ENCODE results near the gene TMEM217.
"Not testable (repeated sequence)": the region's sequence is repeated elsewhere in the genome, so short reads cannot be mapped to it uniquely, and the experiment has no call there.

Gene TMEM217

DNA sequence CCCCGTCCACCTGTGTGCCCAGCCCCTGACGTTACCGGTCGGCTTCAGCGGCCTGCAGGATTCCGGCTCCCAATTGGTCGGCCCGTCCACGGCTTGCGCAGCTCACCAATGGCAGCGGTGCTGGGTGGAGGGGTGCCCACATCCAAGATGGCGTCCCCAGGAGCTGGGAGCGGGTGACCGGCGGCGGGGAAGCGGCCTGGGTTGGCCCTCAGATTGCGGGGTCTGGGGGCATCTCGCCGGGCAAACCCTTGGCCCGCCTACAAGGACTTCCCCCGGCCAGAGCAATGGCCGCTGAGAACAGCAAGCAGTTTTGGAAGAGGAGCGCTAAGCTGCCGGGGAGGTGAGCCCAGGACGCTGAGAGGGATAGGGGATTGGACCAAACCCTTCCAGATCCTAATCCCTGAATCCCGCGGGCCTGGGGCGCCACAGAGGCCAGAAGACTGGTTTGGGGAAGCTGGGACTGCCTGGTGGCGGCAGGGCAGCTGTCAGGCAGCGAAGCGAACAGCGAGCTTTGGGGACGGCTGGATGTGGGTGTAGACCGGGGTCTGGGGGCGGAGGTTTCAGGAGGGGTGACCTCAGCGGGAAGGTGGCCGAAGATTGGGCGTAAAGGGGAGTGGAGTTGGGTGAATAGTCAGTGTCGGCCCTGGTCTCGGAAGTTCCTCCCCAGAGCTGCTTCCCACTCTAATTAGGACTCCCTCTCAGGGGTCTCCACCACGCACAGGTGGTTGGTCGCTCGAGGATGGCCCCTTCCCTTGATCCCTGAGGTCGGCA lies at the start of gene TMEM217, which contains the start of gene TBC1D22B:
Gene TMEM217, minus strand, starts transcription at position 511 of the 771 bp plus-strand sequence. CDS start 39,114 bp downstream, outside the sequence.
Gene TBC1D22B, plus strand, starts transcription at position 139 of the 771 bp plus-strand sequence. Its CDS starts 146 bp downstream, at position 285.
- DNase-seq, result peak; percentile 96

DNA sequence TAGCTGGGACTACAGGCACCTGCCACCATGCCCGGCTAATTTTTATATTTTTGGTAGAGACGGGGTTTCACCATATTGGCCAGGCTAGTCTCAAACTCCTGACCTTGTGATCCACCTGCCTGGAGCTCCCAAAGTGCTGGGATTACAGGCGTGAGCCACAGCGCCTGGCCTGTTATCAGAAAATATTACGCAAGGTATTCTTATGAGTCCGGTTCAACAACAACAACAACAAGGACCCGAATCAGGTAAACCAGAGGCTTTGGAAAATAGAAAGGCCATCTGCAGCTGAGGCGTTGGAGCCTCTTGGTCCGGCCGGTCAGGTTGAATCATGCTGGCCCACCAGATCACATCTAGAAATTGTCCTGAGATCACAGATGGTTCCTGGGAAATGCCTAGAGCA lies 49.5 kb upstream of the TMEM217 start:
- DNase-seq, result not testable (repeated sequence)

DNA sequence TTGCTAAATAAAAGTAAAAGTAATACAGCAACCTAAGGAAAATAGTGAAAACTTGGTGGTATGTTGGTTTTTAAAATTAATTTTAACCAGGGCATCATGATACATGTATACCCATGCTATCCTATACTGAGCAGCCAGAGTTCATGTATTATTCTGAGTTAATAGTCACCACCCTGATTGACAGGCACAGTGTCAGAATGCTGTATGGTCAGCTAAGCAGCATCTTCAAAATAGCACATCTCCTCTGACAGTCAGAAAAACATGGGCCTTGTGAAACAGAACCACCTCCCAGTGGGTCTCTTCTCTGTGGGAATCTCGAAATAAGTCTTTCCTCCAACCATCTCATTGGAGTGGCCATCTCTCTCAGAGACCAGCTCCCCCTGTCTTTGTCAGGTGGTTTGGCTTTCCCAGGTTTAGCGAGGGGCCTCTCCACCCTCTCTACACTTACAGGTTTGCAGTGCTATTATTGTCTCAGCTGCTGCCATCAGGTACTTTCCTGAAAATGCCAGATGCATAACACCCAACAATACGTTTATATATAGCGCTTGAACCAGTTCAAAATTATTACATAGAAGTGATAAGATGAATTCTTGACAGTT lies 48.8 kb upstream of the TMEM217 start:
- no peak for DNase-seq

DNA sequence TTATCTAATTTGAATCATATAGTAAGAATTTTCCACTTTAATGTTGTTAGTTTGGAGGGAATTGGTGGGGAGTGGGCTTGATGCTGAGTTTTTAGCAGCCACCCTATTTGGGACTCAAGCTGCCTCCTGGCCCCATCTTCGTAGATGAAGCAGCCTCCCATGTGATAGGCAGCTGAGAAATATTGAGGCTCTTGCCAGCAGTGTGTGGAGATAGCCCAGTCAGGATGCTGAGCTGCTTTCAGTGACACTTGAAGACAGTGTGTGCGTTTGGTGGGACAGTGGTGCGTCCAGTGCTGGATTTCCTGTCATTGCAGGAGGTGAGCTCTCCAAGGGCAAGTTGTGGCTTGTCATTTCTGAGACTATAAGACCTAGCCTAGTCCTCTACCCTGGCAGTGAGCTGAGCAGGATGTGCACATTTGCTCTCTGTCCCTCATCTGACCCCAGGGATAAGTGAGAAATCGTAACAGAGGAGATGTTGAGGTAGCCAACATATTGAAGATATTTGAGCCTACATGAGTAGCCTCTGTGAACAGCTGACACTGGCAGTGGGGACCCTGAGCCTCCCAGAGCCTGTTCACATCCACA lies 48.0 kb upstream of the TMEM217 start:
- DNase-seq, result no peak

DNA sequence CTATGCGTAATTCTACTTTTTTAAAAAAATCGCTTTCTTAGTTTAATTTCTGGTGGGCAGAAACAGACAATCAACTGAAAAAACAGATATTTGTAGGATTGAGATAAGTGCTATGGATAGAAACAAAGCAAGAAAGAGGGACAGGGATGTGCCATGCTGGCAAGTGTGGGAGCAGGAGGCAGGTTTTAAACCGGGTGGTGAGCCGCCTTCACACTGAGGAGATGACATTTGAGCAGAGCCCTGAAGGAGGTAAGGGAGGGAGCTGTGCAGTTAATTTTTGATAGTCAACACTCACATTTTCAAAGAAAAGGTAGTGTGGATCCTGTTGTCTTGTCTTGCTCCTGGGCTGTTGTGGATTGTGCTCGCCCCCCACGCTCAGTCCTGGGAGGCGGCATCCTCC lies 46.8 kb upstream of the TMEM217 start:
- DNase-seq, result no peak

DNA sequence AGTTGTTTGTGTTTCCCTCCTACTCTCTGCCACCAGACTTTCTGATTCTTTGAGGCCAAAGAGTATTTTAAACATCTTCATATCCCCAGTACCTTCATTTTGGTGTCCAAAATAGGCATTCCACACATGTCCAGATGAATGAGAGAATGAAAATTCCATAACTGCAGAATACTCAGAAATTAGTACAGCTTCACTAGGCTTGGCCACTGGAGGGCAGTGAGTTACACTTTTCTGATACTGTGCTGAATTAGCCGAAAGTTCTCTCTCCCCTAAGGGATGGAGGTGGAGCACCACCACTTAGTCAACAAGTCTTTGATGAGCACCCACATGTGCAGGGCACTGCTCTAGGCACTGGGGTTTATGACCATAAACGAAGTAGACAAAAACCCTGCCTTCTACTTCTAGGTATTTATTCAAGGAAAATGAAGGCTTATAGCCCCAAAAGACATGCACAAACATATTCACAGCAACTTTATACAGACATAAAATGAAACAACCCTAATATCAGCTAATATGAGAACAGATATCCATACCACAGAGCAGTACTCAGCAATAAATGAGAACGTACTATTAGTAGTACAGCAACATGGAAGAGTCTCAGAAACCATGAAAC lies 46.1 kb upstream of the TMEM217 start:
- DNase-seq, result no peak

DNA sequence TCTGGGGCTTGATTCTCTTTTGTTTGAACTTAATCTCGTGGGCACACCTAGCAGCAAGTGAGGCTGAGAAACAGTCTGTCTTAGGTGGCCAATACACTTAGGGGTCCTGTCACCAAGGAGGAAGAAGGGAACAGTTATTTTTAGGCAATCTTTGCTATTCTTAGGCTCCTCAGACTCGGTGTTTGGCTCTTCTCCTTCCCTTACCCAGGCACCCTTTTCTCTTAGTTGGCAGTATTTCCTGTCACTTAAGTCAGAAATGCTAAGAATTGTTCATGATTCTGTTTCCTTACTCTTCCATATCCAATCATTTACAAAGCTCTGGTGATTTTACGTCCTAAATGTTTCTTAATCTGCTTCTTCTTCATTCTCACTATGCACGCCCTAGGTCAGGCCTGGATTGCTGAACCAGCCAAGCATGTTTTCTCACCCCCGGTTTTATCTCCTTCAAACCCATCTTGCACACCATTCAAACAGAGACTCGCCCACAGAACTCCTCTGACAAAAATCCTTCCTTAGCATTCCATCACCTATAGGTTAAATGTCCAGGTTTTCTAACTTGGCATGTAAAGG lies 45.2 kb upstream of the TMEM217 start:
- no peak for DNase-seq

DNA sequence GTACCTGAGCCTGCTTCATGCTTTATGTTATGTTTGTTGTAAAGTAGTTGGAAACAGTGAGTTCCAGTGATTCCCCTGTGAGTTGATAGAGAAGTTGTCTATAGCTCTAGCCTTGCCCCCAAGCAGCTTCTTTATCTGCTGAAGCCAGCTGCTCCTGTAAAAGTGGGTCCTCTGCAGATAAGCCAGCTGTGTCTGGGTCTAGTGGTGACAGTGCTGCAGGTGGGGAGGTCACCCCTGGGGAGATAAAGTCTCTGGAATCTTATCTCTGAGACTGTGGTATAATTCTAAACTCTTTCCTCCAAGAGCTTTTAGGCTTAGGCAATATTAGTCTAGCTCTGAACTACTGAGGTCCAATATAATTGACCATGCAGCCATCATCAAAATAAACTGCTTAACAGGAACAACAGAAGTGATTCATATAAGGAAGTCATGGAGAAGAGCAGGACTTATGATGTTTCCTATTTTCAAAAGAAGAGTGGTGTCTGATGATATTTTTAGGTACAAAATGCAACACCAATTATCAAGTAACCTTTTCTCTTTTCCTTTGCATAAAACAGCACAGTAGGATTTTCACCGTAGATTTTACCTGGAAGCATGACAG lies 44.2 kb upstream of the TMEM217 start:
- no peak for DNase-seq

DNA sequence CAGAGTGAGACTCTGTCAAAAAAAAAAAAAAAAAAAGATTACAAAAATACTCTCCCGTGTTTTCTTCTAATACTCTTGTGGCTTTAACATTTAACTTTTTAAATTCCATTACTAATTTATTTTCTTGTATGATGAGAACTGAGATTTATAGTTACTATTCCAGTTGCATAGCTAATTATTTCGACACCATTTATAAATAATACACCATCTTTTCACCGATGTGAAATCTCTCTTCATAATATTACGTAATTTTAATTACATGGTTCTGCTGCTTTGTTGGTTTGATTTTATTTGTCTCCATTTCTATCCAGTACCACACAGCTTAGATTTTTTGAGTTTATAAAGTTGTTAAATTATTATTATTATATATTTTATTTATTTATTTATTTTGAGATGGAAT lies 42.0 kb upstream of the TMEM217 start:
- no peak for DNase-seq

DNA sequence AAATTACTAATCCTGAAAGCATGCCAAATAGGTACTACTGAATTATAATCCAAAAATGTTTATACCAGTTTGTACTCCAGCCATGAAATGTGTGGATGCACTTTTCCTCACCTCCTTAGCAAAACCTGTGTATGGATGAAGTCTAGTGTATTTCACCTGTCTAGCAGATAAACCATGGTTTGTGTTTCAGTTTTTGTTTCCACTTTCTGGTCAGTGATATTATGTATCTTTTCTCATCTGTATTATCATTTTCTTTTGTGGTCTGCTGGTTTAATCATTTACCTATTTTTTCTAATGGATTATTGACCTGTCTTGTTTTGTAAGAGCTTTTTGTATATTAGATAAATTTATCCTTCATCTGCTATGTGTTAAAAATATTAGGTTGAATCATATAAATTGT lies 41.0 kb upstream of the TMEM217 start:
- DNase-seq, result no peak

DNA sequence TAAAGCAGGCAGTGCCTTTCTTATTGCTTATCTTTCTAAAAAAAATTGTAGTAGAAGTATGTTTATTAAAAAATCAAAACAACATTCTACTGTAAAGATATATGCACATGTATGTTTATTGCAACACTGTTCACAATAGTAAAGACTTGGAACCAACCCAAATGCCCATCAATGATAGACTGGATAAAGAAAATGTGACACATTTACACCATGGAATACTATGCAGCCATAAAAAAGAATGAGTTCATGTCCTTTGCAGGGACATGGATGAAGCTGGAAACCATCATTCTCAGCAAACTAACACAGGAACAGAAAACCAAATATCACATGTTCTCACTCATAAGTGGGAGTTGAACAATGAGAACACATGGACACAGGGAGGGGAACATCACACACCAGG lies 39.7 kb upstream of the TMEM217 start:
- not testable (repeated sequence) for DNase-seq

DNA sequence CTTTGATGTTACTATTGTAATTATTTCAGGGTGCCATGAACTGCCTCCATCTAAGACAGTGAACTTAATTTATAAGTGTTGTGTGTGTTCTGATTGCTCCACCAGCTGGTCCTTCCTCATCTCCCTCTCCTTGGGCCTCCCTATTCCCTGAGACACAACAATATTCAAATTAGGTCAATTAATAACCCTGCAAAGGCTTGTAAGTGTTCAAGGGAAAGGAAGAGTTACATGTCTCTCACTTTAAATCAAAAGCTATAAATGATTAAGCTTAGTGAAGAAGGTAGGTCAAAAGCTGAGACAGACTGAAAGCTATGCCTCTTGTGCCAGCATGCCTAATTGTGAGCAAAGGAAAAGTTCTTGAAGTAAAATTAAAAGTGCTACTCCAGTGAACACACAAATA lies 35.5 kb upstream of the TMEM217 start:
- DNase-seq, result no peak

DNA sequence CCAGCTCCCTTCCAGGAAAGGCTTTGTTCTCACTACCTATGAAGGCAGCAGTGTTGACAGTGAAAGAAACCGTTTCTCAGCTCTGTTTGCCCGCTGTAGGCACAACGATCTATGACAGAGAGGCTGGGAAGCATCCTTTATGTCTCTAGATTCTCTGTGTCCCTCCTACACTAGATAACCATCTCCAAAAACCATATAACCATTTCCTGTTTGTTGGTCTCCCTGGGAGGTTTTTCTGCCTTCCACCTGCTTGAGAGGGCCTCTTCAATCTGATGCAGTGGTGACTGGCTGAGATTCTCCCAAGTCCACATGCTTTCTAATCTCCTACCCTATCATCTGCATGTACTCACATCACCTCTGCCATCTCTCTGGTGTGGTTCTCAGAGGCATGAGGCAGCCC lies 32.0 kb upstream of the TMEM217 start:
- DNase-seq, result no peak

DNA sequence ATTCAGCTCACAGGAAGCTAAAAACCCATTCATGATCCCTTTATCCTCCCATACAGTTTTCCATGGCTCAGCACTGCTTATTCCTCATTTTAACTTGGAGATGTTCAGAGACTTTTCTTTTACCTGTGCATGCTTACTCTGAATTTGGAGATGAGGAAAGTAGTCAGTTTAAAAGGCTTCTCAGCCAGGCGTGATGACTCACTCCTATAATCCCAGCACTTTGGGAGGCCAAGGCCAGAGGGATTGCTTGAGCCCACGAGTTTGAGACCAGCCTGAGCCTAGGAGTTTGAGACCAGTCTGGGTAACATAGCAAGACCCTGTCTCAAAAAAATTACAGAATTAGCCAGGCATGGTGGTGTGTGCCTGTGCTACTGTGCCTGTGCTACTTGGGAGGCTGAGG lies 30.3 kb upstream of the TMEM217 start:
- DNase-seq, result no peak

DNA sequence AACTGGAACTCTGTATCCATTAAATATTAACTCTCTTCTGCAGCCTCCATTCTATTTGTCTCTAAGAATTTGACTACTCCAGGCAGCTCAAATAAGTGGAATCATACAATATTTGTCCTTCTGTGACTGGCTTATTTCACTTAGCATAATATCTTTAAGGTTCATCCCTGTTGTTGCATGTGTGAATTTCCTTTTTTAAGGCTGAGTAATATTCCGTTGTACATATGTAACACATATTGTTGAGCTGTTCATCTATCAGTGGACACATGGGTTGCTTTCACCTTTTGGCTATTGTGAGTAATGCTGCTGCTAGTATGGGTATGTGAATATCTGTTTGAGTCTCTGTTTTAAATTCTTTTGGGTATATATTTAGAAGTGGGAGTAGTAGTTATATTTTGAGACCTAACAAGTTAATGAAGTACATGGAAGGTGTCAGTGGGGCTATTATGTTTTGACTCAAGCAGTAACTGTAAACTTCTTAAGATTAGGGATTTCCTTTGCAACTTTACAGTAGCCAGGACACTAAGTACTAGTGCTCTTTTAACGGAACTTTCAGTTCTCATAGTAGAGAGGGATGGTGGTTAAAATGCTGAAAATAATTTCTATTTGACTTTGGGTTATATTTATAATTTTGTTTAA lies 29.7 kb upstream of the TMEM217 start:
- no peak for DNase-seq

DNA sequence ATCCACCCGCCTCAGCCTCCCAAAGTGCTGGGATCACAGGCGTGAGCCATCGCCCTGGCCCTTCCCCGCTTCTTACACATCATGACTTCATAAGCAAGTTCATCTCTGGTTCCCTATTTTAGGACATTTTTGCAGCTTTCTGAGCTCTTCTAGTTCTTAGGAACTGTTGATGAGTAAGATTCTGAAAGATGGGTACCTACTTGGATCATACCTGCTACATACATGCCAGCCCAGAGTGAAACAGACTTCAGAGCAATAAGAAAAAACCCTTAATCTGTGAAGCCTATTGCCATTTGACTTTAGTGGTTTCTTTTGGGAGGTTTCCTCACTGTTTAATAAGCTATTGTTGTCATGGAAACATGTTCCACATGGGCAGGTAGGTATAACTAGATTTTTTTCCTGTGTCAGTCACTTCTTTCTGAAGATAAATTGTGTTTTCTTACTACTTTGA lies 27.9 kb upstream of the TMEM217 start:
- no peak for DNase-seq

DNA sequence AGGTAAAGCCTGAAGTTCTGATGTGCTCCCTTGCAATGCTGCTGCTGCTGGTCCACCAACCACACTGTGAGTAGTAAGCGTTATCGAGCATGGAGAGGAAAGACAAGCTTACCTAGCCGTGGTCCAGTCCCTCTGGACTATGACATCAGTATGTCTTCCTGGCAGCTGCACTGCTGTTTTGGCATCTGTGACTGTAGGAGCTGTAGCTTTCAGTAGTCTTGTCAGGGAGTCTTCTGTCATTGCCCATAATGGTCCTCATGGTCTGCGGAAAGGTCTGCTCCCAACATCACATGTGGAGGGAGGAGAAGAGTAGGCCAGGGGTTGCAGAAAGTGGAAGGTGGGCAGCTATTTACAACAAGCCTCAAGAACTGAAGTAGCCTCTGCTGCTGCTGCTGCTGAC lies 26.8 kb upstream of the TMEM217 start:
- no peak for DNase-seq

DNA sequence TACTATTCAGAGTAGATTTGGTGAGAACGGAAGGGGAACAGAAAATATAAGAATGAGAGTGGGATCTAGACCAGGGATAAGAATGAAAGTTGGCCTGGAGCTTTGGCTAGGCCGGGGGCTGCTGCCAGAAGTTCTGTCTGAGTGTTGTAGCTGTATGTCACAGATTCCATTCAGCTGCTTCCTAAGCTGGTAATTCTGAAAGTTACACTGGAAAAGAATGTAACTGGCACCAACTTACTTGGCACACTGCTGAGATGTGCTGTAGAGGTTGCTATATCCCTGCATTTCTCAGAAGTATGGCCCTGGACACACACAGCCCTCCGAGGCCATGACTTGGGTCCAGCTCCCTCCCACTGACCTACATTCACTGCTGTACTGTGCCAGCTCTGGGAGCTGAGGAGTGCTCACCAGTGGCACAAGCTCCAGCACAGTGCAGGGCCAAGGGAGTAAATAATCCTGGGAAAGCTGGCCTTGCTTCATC lies 25.8 kb upstream of the TMEM217 start:
- no peak for DNase-seq

DNA sequence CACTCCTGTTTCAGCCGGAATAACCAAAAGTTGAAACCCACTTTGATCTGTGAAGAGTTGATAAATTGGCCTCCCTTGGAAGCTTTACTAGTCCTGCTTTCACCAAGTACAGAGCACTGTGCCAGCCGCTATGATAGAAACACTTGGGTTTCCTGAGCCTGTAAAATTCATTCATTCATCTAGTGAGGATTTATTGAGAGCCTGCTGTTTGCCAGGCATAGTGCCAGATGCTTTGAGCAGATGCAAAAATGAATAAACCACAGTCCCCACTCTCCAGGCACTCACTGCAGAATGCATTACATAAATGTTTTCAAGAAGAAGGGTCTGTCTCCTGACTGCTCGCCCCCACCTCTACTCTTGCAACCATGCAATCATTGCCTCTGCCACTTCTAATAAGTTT lies 25.3 kb upstream of the TMEM217 start:
- no peak for DNase-seq

DNA sequence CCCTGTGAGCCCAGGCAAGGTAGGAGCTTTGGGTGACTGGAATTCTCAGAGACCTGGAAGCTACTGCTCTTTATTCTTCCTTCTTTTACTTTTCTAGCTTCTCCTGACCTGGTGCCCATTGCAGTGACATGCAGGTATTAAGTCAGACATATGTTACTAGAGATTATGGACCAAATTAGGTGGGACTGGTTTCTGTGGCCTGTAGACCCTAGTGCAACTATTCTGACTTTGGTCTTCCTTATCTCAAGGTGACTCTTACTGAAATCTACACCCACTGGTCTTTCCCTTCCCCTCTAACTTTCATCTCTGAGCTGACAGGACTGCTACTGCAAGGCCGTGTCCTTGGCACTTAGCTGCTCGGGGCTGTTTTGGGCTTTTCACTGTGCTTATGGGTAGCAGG lies 24.4 kb upstream of the TMEM217 start:
- no peak for DNase-seq

DNA sequence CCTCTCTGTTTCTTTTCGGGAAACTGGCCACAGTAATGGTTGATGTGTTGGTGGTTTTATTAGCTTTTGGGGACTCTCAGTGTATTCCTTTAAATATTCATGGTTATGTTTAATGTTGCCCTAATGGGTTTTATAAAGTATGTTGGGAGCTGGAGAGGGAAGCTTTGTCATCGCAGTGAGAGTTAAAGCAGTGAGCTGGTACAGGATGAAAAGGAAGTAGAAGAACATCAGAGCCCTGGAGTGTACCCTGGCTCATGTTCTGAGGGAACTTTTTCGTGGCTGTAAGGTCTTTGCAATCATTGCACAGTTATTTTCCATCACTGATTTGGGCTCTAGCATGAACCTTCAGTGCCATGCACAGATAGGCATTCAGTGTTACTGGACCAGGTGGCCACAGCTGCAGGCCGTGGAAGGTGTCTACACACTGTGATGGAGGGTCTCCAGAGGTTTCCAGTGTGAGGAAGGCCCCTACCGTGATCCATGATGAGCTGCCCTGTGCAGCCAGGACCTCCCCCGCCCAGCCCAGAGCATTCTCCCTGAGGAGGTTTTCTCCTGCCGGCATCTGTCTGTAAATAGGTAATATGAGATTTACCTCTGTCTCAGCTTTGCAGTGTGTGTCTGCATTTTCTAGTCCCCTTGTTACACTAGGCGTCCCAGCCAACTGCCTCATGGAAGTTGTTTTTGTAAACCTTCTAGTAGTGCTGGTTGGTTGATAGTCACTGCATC lies 22.4 kb upstream of the TMEM217 start:
- DNase-seq, result no peak
